NCI-H460 (cell line): ENCODE data around the gene WFS1. TPM values are rescaled to one million over a fixed set of nuclear protein-coding genes. Genes with fewer than 3 reads are reported as not detected.

Experiments used
- DNase-seq: peaks from one replicate; pipeline ENCODE4 v3.0.0-alpha.2; 2016; ENCODE audit warnings: low read depth; ENCODE audit errors: extremely low read depth
- total RNA-seq: library from RNA; depleted of rRNA; stranded (reverse); fragments of >200 nt; shearing (Covaris generic); gene quantifications from 2 replicates; pipeline ENCODE4 v1.2.3, GENCODE V29; 2014; rRNA removed

WFS1 gene
- total RNA-seq, 1 experiment from 2014 or later: 4.6 TPM

DNA sequence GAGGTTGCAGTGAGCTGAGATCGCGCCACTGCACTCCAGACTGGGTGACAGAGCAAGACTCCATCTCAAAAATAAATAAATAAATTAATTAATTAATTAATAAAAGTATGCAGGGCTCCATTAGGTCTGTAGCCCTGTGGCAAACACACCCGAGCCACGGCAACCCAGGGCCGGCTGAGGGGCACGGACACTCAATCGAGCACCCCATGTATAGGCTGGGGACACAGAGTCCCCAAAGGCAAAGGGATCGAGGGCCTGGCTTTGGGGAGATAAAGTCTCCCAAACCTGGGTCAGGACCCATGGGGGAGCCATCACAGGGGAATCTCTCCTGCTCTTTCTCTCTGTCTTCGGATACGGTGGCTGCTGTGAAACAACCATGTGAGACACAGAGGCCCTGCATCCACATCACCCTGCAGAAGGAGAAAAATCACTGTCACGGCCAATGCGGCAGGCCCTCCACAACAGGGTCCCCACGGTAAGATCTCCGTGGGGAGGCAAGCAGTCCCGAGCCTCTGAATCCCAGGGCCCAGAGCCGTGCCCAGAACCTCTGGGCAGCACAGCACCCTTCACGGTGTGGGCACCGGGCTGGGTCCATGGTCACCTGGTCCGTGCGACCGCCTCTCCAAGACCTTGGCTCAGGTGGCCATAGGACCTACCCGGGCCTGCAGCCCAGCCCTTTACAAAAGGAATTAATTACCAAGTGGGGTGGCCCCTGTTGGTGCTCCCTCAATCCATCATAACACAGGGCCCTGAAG, 81.8 kb downstream of the WFS1 start:
- no peak for DNase-seq

DNA sequence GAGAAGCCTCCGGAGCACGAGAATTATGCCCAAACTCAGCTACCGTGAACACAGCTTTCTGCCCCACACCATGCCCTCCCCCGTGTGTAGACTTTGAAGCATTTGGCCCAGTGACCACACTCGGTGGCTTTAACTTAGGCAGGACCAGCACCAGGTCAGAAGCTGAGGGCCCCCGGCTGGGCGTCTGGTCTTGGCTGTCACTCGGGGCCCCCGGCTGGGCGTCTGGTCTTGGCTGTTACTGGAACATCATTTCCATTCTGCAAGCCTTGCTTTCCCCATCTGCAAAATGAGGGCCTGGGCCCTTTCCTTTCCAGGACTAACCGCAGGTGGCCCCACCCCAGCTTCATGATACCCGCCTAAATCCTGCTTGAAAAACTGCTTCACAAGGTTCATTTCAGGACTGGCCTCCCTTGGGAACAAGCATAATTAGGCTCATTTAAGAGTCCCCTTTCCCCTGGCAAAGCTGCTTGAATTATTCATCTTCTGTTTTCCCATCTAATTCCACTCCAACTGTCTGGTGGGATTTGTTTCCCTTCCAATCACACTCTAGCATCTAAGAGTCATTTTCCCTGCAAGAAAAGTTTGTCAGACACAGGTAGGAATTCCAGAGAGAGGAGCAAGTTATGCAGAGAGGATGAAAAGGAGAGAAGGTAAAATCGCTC, 82.5 kb downstream of the WFS1 start:
- DNase-seq: no peak

Other genes starting within 250 kb of the WFS1 start
- gene JAKMIP1, start 69.3 kb upstream of the WFS1 start, total RNA-seq: 0.05 and 0.20 TPM in 2 replicates
- gene PPP2R2C, start 202.8 kb downstream of the WFS1 start, total RNA-seq: 14.9 and 17.6 TPM in 2 replicates